Neural cell (in vitro differentiated cells): ENCODE measurements around the gene C1QTNF3.

Experiments used
- EP300 ChIP-seq: fragments of 450-650 bp; conservative IDR thresholded peaks from 2 replicates; pipeline ENCODE4 v1.6.1; 2014; ENCODE audit warnings: antibody characterized with exemption, mild to moderate bottlenecking, moderate library complexity; ENCODE audit not compliant: poor library complexity, severe bottlenecking
- MXI1 ChIP-seq: fragments of 450-650 bp; conservative IDR thresholded peaks from 2 replicates; pipeline ENCODE4 v1.6.1; 2014; ENCODE audit warnings: antibody characterized with exemption, mild to moderate bottlenecking; ENCODE audit not compliant: poor library complexity, severe bottlenecking
- TF ChIP-seq, protein P1 (sequence below): fragments of 450-650 bp; IDR thresholded peaks from 2 replicates; pipeline ENCODE4 v1.5.1; 2014; ENCODE audit warnings: antibody characterized with exemption, mild to moderate bottlenecking, moderate library complexity; ENCODE audit not compliant: poor library complexity, severe bottlenecking

DNA sequence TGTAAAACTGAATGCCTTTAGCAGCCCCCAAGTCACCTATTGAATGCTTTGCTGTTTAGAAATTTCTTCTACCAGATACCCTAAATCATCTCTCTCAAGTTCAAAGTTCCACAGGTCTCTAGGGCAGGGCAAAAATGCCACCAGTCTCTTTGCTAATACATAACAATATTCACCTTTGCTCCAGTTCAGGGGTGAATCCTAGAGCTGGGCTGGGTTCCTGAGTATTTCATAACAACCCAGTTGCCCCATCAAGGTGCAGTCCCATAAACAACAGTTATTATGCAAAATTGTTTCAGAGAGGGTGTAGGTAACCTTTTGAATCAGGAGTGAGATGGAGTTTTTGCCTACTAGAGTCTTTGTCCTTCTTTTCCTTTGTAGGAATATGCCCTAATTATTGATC lies 19.0 kb upstream of the C1QTNF3 start:
- TF ChIP-seq, protein P1, sequence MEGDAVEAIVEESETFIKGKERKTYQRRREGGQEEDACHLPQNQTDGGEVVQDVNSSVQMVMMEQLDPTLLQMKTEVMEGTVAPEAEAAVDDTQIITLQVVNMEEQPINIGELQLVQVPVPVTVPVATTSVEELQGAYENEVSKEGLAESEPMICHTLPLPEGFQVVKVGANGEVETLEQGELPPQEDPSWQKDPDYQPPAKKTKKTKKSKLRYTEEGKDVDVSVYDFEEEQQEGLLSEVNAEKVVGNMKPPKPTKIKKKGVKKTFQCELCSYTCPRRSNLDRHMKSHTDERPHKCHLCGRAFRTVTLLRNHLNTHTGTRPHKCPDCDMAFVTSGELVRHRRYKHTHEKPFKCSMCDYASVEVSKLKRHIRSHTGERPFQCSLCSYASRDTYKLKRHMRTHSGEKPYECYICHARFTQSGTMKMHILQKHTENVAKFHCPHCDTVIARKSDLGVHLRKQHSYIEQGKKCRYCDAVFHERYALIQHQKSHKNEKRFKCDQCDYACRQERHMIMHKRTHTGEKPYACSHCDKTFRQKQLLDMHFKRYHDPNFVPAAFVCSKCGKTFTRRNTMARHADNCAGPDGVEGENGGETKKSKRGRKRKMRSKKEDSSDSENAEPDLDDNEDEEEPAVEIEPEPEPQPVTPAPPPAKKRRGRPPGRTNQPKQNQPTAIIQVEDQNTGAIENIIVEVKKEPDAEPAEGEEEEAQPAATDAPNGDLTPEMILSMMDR: no peak
- no peak for TF ChIP-seq EP300
- TF ChIP-seq MXI1: no peak
